LNCAP (cell line): ENCODE measurements around the gene TP53BP2.

Experiments used
- CTCF ChIP-seq: fragments of 450-650 bp; IDR thresholded peaks from 2 replicates; pipeline ENCODE4 v1.5.1; 2017; ENCODE audit warnings: mild to moderate bottlenecking

TP53BP2 gene

GRCh38 chr1:223732993-223733798 lies 112.6 kb downstream of the TP53BP2 start:
- no peak for TF ChIP-seq CTCF

GRCh38 chr1:223731133-223731770 lies 114.5 kb downstream of the TP53BP2 start:
- TF ChIP-seq CTCF: no peak

- TF ChIP-seq CTCF: no peak
Measured at GRCh38 chr1:223730479-223731132, 115.1 kb downstream of the TP53BP2 start.

GRCh38 chr1:223729906-223730305 lies 115.8 kb downstream of the TP53BP2 start:
- TF ChIP-seq CTCF: no peak
